Neural cell (in vitro differentiated cells): Measurements from ENCODE around the gene RNF17. TPM values are rescaled to one million over a fixed set of nuclear protein-coding genes. Genes with fewer than 3 reads are reported as not detected.

ENCODE experiments used
- H2AFZ ChIP-seq: fragments of 200-600, 300-800 bp; sonication (generic), shearing (Covaris generic); 2 replicates; pipeline ENCODE4 v1.6.0; 2014; ENCODE audit warnings: low read depth, mild to moderate bottlenecking, antibody characterized with exemption, low read length, moderate library complexity
- H3F3A ChIP-seq: fragments of 200-600 bp; shearing (Covaris generic); 2 replicates; pipeline ENCODE4 v1.6.1; 2016; ENCODE audit warnings: mild to moderate bottlenecking, moderate library complexity, mixed read lengths, antibody characterized with exemption, low read length; ENCODE audit not compliant: insufficient read depth, poor library complexity, severe bottlenecking
- H3K27ac ChIP-seq: fragments of 200-600, 300-800 bp; sonication (generic), shearing (Covaris generic); 2 replicates; pipeline ENCODE4 v1.5.1; 2014; ENCODE audit warnings: mild to moderate bottlenecking, low read length, moderate library complexity
- H3K27me3 ChIP-seq: fragments of 300-800, 200-600 bp; sonication (generic), shearing (Covaris generic); 2 replicates; pipeline ENCODE4 v1.6.0; 2014; ENCODE audit warnings: mild to moderate bottlenecking, low read depth, low read length, moderate library complexity; ENCODE audit not compliant: insufficient read depth
- H3K36me3 ChIP-seq: fragments of 300-800, 200-600 bp; sonication (generic), shearing (Covaris generic); 2 replicates; pipeline ENCODE4 v1.5.1; 2014; ENCODE audit warnings: mild to moderate bottlenecking, antibody characterized with exemption, low read length, moderate library complexity; ENCODE audit not compliant: insufficient read depth
- H3K4me2 ChIP-seq: fragments of 300-800, 200-600 bp; sonication (generic), shearing (Covaris generic); 2 replicates; pipeline ENCODE4 v1.6.0; 2014; ENCODE audit warnings: mild to moderate bottlenecking, low read length
- H3K4me3 ChIP-seq: fragments of 300-800, 200-600 bp; sonication (generic), shearing (Covaris generic); 2 replicates; pipeline ENCODE4 v1.5.1; 2014; ENCODE audit warnings: mild to moderate bottlenecking, low read length, moderate library complexity
- H3K79me2 ChIP-seq: fragments of 200-600 bp; shearing (Covaris generic); replicated peaks from 2 replicates; pipeline ENCODE4 v1.6.0; 2014; ENCODE audit warnings: mild to moderate bottlenecking, low read length, moderate library complexity; ENCODE audit not compliant: insufficient read depth
- H3K9ac ChIP-seq: fragments of 300-800, 200-600 bp; sonication (generic), shearing (Covaris generic); 2 replicates; pipeline ENCODE4 v1.6.1; 2016; ENCODE audit warnings: mild to moderate bottlenecking, low read length, mixed read lengths
- H3K9me2 ChIP-seq: fragments of 200-600 bp; shearing (Covaris generic); 2 replicates; pipeline ENCODE4 v1.6.1; 2016; ENCODE audit warnings: mild to moderate bottlenecking, low read length, mixed read lengths; ENCODE audit not compliant: insufficient read depth
- H3K9me3 ChIP-seq: fragments of 200-600, 300-800 bp; sonication (generic), shearing (Covaris generic); 2 replicates; pipeline ENCODE4 v1.6.1; 2016; ENCODE audit warnings: mild to moderate bottlenecking, mixed run types, low read length, moderate library complexity, mixed read lengths
- H4K20me1 ChIP-seq: fragments of 200-600 bp; shearing (Covaris generic); 2 replicates; pipeline ENCODE4 v1.6.1; 2016; ENCODE audit warnings: mild to moderate bottlenecking, mixed run types; ENCODE audit not compliant: insufficient read depth
- EP300 ChIP-seq: fragments of 450-650 bp; conservative IDR thresholded peaks from 2 replicates; pipeline ENCODE4 v1.6.1; 2014; ENCODE audit warnings: antibody characterized with exemption, mild to moderate bottlenecking, moderate library complexity; ENCODE audit not compliant: poor library complexity, severe bottlenecking
- EZH2 ChIP-seq: fragments of 200-600, 300-800 bp; shearing (Covaris generic), sonication (generic); IDR thresholded peaks from 2 replicates; pipeline ENCODE4 v1.6.1; 2014; ENCODE audit warnings: antibody characterized with exemption, low read length, borderline replicate concordance, mild to moderate bottlenecking; ENCODE audit not compliant: insufficient read depth, poor library complexity, severe bottlenecking
- MXI1 ChIP-seq: fragments of 450-650 bp; conservative IDR thresholded peaks from 2 replicates; pipeline ENCODE4 v1.6.1; 2014; ENCODE audit warnings: antibody characterized with exemption, mild to moderate bottlenecking; ENCODE audit not compliant: poor library complexity, severe bottlenecking
- POLR2AphosphoS5 ChIP-seq: IDR thresholded peaks from 2 replicates; pipeline ENCODE4 v1.6.1; 2012
- RAD21 ChIP-seq: fragments of 450-650 bp; conservative IDR thresholded peaks from 2 replicates; pipeline ENCODE4 v1.6.1; 2014; ENCODE audit warnings: antibody characterized with exemption, mild to moderate bottlenecking, moderate library complexity
- SMC3 ChIP-seq: fragments of 450-650 bp; conservative IDR thresholded peaks from 2 replicates; pipeline ENCODE4 v1.6.1; 2014; ENCODE audit warnings: antibody characterized with exemption, mild to moderate bottlenecking, moderate library complexity; ENCODE audit not compliant: poor library complexity
- TAF1 ChIP-seq: IDR thresholded peaks from 2 replicates; pipeline ENCODE4 v1.6.1; 2012; ENCODE audit warnings: low read depth
- polyA plus RNA-seq: library from polyadenylated mRNA; depleted of rRNA; stranded (reverse); fragments of >200 nt; gene quantifications from 2 replicates; pipeline ENCODE4 v1.2.3, GENCODE V29; 2014
- TF ChIP-seq, protein P1 (sequence below): fragments of 450-650 bp; IDR thresholded peaks from 2 replicates; pipeline ENCODE4 v1.5.1; 2014; ENCODE audit warnings: antibody characterized with exemption, mild to moderate bottlenecking, moderate library complexity; ENCODE audit not compliant: poor library complexity, severe bottlenecking
- TF ChIP-seq, protein P2 (sequence below): IDR thresholded peaks from 2 replicates; pipeline ENCODE4 v1.6.1; 2012; ENCODE audit warnings: borderline replicate concordance

The RNF17 gene
- polyA plus RNA-seq, 1 donor from 2014 or later, result not detected

DNA sequence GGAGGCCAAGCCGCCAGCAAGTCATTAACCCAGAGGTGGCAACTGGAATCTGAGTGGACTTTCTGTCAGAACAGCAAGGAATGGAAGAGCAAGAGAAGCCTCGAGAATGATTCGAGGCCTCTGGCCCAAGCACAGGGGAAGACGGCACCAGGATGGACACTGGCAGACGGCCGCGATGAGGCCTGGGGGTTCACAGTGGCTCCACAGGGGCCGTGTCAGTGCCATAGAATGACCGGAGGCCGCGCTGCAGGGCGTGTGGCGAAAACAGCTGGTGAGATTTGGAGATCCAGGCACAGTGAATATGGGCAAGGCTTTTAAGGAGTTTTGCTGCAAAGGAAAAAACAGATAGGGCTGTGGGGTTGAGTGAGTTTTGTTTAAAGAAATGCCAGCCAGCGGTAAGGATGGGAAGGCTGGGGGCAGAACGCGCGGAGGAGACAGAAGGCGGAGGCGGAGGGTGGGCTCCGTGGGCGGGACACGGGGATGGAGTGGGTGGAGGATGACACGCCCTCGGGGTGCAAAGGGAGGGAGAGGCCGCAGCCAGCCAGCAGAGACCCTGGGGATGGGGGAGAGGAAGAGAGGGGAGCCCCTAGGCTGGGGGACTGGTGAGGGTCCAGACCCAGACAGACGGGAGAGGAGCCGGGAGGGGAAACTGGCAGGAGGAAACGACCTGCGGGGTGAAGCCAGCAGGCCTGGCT is 130.5 kb downstream of the RNF17 start:
- no peaks in the 10 kb centered on the region for H3K9me2 ChIP-seq
- H3K4me3 ChIP-seq, result no peak overlapping the region
- H3K79me2 ChIP-seq, result no peaks in the 10 kb centered on the region
- no peaks in the 10 kb centered on the region for H3F3A ChIP-seq
- H3K9ac ChIP-seq, result no peak overlapping the region
- H3K36me3 ChIP-seq, result peaks cover 4% of the 10 kb centered on the region
- H3K9me3 ChIP-seq, result no peaks in the 10 kb centered on the region
- H3K27ac ChIP-seq, result no peak overlapping the region
- TF ChIP-seq, protein P1, sequence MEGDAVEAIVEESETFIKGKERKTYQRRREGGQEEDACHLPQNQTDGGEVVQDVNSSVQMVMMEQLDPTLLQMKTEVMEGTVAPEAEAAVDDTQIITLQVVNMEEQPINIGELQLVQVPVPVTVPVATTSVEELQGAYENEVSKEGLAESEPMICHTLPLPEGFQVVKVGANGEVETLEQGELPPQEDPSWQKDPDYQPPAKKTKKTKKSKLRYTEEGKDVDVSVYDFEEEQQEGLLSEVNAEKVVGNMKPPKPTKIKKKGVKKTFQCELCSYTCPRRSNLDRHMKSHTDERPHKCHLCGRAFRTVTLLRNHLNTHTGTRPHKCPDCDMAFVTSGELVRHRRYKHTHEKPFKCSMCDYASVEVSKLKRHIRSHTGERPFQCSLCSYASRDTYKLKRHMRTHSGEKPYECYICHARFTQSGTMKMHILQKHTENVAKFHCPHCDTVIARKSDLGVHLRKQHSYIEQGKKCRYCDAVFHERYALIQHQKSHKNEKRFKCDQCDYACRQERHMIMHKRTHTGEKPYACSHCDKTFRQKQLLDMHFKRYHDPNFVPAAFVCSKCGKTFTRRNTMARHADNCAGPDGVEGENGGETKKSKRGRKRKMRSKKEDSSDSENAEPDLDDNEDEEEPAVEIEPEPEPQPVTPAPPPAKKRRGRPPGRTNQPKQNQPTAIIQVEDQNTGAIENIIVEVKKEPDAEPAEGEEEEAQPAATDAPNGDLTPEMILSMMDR, result no peak
- TF ChIP-seq POLR2AphosphoS5 (no peak), EP300 (no peak), EZH2 (no peak), SMC3 (no peak), MXI1 (no peak), RAD21 (no peak), TAF1 (no peak)
- TF ChIP-seq, protein P2, sequence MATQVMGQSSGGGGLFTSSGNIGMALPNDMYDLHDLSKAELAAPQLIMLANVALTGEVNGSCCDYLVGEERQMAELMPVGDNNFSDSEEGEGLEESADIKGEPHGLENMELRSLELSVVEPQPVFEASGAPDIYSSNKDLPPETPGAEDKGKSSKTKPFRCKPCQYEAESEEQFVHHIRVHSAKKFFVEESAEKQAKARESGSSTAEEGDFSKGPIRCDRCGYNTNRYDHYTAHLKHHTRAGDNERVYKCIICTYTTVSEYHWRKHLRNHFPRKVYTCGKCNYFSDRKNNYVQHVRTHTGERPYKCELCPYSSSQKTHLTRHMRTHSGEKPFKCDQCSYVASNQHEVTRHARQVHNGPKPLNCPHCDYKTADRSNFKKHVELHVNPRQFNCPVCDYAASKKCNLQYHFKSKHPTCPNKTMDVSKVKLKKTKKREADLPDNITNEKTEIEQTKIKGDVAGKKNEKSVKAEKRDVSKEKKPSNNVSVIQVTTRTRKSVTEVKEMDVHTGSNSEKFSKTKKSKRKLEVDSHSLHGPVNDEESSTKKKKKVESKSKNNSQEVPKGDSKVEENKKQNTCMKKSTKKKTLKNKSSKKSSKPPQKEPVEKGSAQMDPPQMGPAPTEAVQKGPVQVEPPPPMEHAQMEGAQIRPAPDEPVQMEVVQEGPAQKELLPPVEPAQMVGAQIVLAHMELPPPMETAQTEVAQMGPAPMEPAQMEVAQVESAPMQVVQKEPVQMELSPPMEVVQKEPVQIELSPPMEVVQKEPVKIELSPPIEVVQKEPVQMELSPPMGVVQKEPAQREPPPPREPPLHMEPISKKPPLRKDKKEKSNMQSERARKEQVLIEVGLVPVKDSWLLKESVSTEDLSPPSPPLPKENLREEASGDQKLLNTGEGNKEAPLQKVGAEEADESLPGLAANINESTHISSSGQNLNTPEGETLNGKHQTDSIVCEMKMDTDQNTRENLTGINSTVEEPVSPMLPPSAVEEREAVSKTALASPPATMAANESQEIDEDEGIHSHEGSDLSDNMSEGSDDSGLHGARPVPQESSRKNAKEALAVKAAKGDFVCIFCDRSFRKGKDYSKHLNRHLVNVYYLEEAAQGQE, result no peak
- H3K4me2 ChIP-seq, result no peak overlapping the region
- no peaks in the 10 kb centered on the region for H4K20me1 ChIP-seq
- H3K27me3 ChIP-seq, result no peaks in the 10 kb centered on the region
- no peak overlapping the region for H2AFZ ChIP-seq

GRCh38 chr13:24894972-24895300 is 131.0 kb downstream of the RNF17 start:
- Histone ChIP-seq H3K79me2 (no peaks in the 10 kb centered on the region), H3F3A (no peaks in the 10 kb centered on the region), H3K9ac (no peak overlapping the region), H3K4me3 (no peak overlapping the region), H3K27me3 (no peaks in the 10 kb centered on the region), H4K20me1 (no peaks in the 10 kb centered on the region), H3K36me3 (peaks cover 4% of the 10 kb centered on the region), H3K9me3 (no peaks in the 10 kb centered on the region), H2AFZ (no peak overlapping the region), H3K4me2 (no peak overlapping the region), H3K27ac (no peak overlapping the region), H3K9me2 (no peaks in the 10 kb centered on the region)
- TF ChIP-seq POLR2AphosphoS5 (no peak), SMC3 (no peak), EZH2 (no peak)
